HG03575 (cell line): ENCODE results near the gene STXBP3.

Experiments
- ATAC-seq: cut with Tn5 transposase; IDR thresholded peaks from one replicate; pipeline ENCODE4 v1.9.1; 2021; ENCODE audit not compliant: unreplicated experiment, insufficient number of reproducible peaks, low FRiP score; ENCODE audit errors: extremely low read depth

STXBP3 gene

GRCh38 chr1:108828074-108828961 is 81.8 kb downstream of the STXBP3 start:
- ATAC-seq: no peak

- no peak for ATAC-seq
Measured at GRCh38 chr1:108829498-108829916, 83.0 kb downstream of the STXBP3 start.

- ATAC-seq: no peak
Measured at GRCh38 chr1:108830119-108831008, 83.9 kb downstream of the STXBP3 start.

DNA sequence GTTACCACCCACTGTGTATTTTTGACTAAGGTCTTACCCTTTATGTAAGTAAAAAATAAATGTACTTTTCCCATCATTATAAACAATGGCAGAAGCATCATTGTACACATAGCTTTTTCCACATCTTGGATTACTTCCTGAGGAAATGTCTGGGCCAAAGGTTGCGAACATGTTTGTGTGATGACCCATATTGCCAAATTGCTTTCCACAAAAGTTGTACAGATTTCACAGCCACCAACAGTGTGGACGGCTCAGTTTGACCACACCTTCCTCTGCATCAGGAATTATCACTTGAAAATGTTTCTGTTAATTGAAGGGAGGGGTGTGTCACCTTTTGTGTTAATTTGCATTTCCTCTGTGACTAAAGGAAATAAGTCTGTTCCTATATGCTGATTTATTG is 84.8 kb downstream of the STXBP3 start:
- no peak for ATAC-seq

GRCh38 chr1:108832929-108833328 is 86.5 kb downstream of the STXBP3 start:
- no peak for ATAC-seq

DNA sequence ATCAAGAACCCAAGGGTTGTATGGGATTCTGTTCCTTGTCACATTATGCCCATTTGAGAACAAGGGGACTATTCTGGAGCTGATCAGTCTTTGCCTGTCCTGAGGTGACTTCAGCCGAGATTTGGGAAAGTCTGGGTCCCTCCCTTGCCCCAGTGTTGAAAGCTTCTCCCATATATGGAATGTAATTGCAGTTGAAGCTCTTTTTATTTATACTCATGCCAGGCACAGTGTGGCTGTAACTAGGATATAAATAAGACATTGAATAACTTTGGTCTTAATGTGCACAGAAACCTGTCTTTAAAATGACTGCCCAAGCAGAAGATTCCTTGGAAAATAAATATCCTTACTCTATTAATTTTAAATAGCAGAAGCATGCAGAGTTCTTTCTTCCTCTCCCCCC is 95.2 kb downstream of the STXBP3 start:
- ATAC-seq: no peak

DNA sequence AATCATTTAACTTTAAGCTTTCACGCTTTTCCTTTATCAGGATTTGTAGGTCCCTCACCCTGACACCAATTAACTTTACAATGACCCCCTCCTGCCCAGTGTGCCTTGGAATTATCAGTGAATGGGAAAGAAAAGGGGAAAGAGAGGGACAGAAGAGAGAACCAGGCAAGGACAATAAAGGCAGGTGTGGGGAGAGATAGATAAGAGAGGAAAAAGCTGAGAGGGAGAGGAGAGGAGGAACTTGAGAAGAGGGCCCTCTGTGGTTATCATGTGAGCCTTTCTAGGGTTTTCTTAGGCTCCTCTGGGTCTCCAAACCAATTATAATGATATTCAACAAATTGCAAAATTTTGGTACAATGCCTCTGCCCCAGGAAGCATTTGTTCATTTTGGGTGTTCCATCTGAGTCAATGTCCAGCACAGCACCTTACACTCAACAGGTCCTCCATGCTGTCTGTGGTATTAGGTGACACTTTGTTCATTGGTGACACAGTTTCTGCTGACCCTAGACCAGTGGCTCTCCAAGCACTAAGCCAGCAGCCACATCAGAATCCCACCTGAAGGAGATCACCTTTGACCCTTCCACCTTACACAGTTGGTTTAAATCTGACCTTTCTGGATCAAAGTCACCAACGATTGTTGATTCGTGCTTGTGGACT is 96.2 kb downstream of the STXBP3 start:
- ATAC-seq: no peak

- no peak for ATAC-seq
Measured at GRCh38 chr1:108843390-108844137, 97.1 kb downstream of the STXBP3 start.

DNA sequence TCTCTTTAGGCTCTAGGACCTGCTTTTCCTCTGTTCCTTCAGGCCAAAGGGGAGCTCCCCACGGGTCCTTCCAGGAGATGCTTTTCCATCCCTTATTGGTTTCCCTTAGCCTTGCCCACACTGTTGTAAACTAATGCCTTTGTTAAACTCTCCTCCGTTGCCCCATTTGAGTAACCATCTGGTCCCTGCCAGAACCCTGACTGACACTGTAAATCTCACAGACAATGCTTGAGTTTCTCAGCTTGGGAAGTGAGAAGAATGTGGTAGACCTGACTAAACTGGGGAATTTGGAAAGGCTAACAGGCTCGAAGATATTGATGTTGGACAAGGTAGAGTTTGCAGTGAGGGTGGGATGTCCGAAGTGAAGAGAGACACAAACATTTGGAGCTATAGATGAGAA is 99.0 kb downstream of the STXBP3 start:
- no peak for ATAC-seq

GRCh38 chr1:108845991-108846390 is 99.5 kb downstream of the STXBP3 start:
- ATAC-seq: no peak

DNA sequence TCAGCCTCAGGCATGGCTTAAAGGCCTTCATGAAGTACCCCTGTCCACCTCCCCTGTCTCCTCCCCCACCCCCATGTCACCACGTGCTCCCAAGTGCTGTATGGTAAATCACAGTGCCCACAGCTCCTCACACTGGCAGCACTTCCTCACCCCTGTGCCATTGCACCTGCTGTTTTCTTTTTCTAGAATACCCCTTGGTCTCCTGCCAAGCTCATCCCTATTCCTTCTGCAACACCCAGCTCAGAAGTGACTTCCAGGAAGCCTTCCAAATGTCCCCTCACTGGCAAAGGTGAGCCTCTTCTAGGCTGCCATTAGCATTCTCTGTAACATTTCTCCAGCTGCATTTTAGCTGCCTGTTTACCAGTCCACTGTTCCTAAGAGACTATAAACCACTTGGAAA is 101.0 kb downstream of the STXBP3 start:
- ATAC-seq: no peak

- no peak for ATAC-seq
Measured at GRCh38 chr1:108848806-108849205, 102.3 kb downstream of the STXBP3 start.

- ATAC-seq: no peak
Measured at GRCh38 chr1:108850929-108851328, 104.5 kb downstream of the STXBP3 start.

- ATAC-seq: no peak
Measured at GRCh38 chr1:108851567-108851966, 105.1 kb downstream of the STXBP3 start.

- no peak for ATAC-seq
Measured at GRCh38 chr1:108852221-108852975, 105.9 kb downstream of the STXBP3 start.

DNA sequence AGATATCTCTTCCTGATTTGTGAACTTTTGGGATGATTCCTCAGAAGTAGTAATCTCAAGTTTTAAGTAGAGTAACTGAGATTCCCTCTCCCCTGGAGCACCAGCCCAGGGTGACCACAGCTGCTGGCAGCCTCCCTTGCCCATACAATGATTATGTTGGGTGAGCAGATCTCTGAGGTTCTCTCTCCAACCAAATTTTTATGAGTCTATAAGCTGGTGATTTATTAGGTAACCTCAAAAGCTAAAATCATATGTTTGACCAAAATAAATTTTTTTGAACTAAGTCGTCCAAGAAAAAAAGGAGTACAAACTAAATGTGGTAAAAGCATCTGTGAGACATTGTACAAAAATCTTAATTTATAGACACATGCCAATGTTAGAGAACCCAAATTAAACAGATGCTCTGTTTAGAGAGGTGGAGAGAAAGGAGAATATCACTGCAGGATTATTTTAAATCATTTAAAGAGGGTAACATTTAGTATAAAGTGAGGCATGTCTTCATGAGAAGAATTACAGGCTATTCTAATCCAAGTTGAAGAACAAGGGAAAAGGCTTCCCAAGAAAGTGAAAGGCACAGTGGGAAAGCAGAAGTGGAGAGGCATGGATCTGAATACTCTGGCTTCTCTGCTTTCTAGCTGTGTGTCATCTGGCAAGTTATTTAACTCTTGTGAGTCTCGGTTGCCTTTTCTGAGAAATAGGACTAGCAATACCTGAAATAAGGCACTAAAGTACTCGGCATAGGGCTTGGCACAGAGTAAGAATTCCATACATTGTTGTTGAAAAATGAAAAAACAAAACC is 107.9 kb downstream of the STXBP3 start:
- no peak for ATAC-seq

- ATAC-seq: no peak
Measured at GRCh38 chr1:108856994-108857393, 110.5 kb downstream of the STXBP3 start, which contains the start of gene AKNAD1. AKNAD1 (minus strand) TSS chr1:108857094; CDS start chr1:108852664, 4,430 bp downstream.
